Tibial artery (tissue), 4 donors: Measurements from ENCODE around the gene ABHD14A.

ENCODE experiments used
- DNase-seq, 2 donors: peaks; one replicate each; pipeline ENCODE4 v3.0.0-alpha.2; 2019
- H3K27ac ChIP-seq, 2 donors: fragments of 200-600 bp; sonication (generic) in 1 of 2; 1 replicate in 1 of 2; 2 replicates in 1 of 2; pipeline ENCODE4 v1.5.1; 2018 to 2019; ENCODE audit warnings: mild to moderate bottlenecking in 1 of 2
- H3K27me3 ChIP-seq, 2 donors: fragments of 200-600 bp; sonication (generic) in 1 of 2; one replicate each; pipeline versions ENCODE4 v1.5.1 to v1.6.0; 2016 to 2019
- H3K36me3 ChIP-seq, 3 donors: fragments of 200-600 bp; sonication (generic) in 2 of 3; one replicate each; pipeline ENCODE4 v1.5.1; 2016 to 2019; ENCODE audit warnings: mild to moderate bottlenecking in 2 of 3
- H3K4me1 ChIP-seq, 4 donors: fragments of 200-600 bp; sonication (generic) in 2 of 4; 1 replicate in 3 of 4; 2 replicates in 1 of 4; pipeline ENCODE4 v1.5.1; 2016 to 2019
- H3K4me3 ChIP-seq, 2 donors: fragments of 200-600 bp; sonication (generic) in 1 of 2; 1 replicate in 1 of 2; 2 replicates in 1 of 2; pipeline ENCODE4 v1.5.1; 2018 to 2019; ENCODE audit warnings: mild to moderate bottlenecking in 2 of 2
- H3K9me3 ChIP-seq, 3 donors: fragments of 200-600 bp; sonication (generic) in 1 of 3; one replicate each; pipeline ENCODE4 v1.5.1; 2016 to 2019
- CTCF ChIP-seq, 2 experiments: fragments of 200-600 bp in 1 of 2; fragments of 450-650 bp in 1 of 2; IDR thresholded peaks; one replicate each; pipeline ENCODE4 v1.5.1; 2017 to 2019; ENCODE audit warnings: antibody characterized with exemption in 2 of 2, mild to moderate bottlenecking in 1 of 2, moderate library complexity in 1 of 2
- intact Hi-C: fragments of 100-400 bp; cut with DNase I; formaldehyde crosslinking; loops from one replicate; pipeline ENCODE4 v1.15.0; 2023; ENCODE audit warnings: low total_unique reads

Gene ABHD14A

DNA sequence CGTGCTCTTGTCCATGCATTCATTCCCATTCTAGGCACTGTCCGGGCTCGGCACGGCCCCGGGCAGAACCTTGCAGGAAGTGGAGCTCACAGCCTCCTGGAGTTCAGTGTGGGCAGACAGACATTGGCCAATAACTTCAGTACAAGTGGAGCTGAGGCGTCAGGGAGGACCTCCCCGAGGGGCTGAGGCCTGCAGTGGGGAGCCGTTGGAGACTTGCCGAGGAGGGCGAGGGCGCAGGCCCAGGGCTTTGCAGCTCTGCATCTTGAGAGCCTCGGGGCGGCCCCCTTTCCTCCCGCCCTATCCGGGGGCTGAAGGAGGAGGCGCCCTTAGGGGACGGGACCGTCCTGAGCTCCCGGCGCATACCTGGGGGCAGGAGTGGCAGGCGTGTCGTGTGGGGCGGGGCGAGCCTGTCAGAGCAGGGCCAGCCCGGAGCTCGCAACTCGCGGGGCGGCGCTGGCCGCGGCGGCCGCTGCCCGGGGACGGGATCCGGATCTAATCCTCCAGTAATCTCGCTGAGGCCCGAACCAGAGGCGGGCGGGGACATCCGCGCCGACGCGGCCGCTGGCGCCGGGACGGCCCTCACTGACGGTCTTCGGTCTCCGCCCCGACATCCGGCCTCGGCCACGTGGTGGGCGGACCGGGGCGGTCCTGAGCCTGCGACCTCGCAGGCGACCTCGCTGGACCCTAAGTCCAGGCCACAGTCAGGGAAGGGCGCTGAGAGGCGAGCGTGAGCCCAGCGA, 8.1 kb downstream of the ABHD14A start, which contains the start of gene ACY1:
ACY1 (plus strand) TSS at position 698 of the 740 bp plus-strand sequence. CDS start 530 bp downstream, outside the sequence.
- DNase-seq = peak; percentile 85 to 94
- H3K9me3 ChIP-seq = no peaks in the 10 kb centered on the region
- H3K27ac ChIP-seq = peak within 1 kb of the TSS; percentile 94 to 96
- no peaks in the 10 kb centered on the region for H3K27me3 ChIP-seq
- no peak for TF ChIP-seq CTCF (IDR thresholded peaks at IDR 0.05)
- H3K4me3 ChIP-seq = peak within 1 kb of the TSS; percentile 62 to 88
- intact Hi-C loops = loop anchor here (5.0 kb wide), 1 partner anchor 41 kb away; the partner anchor contains the start of genes PARP3 and RRP9
- H3K36me3 ChIP-seq = no peaks in the 10 kb centered on the region
- peaks cover 0 to 27% (median 20%) of the 10 kb centered on the region in 4 donors for H3K4me1 ChIP-seq

DNA sequence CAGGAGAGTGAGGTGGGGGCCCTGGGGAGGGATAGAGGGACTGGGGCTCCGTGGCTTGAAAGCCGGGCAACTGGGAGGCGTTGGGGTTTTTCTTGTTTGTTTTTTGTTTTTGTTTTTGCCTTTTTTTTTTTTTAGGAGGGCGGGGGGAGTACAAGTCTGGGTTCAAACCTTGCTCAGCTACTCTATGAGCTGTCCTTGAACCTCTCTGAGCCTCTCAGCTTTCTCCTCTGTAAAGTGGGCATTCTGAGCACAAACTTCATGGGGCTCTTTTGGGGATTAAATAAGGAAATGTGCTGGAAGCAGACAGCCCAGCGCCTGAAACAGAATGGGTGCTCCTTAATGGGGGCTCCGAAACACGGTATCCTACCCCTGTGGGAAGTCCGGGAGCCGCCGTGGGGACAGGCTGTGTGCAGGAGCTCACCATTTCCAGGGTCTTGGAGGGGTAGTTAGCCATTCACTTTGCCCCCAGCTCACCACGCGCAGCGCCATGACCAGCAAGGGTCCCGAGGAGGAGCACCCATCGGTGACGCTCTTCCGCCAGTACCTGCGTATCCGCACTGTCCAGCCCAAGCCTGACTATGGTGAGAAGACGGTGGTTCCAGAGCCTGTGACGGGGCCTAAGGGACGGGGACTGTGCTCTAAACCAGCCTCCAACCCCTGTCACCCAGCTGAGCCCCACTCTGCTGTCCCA, 8.9 kb downstream of the ABHD14A start:
- Histone ChIP-seq H3K27me3 (no peaks in the 10 kb centered on the region), H3K9me3 (no peaks in the 10 kb centered on the region), H3K36me3 (no peaks in the 10 kb centered on the region), H3K27ac (peak overlapping the region; percentile 94 to 96), H3K4me3 (peak overlapping the region; percentile 62 to 88), H3K4me1 (peaks cover 0 to 27% (median 20%) of the 10 kb centered on the region in 4 donors)
- intact Hi-C loops = loop anchor here (5.0 kb wide), 1 partner anchor 41 kb away; the partner anchor contains the start of genes PARP3 and RRP9
- no peak for TF ChIP-seq CTCF (IDR thresholded peaks at IDR 0.05)
- DNase-seq = no peak

GRCh38 chr3:51984269-51984647, 9.4 kb downstream of the ABHD14A start:
- Histone ChIP-seq H3K36me3 (no peaks in the 10 kb centered on the region), H3K4me1 (peaks cover 0 to 27% (median 20%) of the 10 kb centered on the region in 4 donors), H3K9me3 (no peaks in the 10 kb centered on the region), H3K4me3 (no peak overlapping the region), H3K27ac (peak overlapping the region; percentile 94 to 96), H3K27me3 (no peaks in the 10 kb centered on the region)
- intact Hi-C loops = loop anchor here (5.0 kb wide), 1 partner anchor 42 kb away; the partner anchor contains the start of genes PARP3 and RRP9
- DNase-seq = no peak
- no peak for TF ChIP-seq CTCF (IDR thresholded peaks at IDR 0.05)

- no peak for TF ChIP-seq CTCF (IDR thresholded peaks at IDR 0.05)
- Histone ChIP-seq H3K36me3 (no peaks in the 10 kb centered on the region), H3K27ac (no peak overlapping the region), H3K9me3 (no peaks in the 10 kb centered on the region), H3K4me3 (no peak overlapping the region), H3K4me1 (peaks cover 0 to 29% (median 25%) of the 10 kb centered on the region in 4 donors), H3K27me3 (no peaks in the 10 kb centered on the region)
- DNase-seq = no peak
- intact Hi-C loops = no loop called here
Measured at GRCh38 chr3:51985063-51985462, 10.2 kb downstream of the ABHD14A start.

GRCh38 chr3:51986010-51986947, 11.4 kb downstream of the ABHD14A start:
- intact Hi-C loops = no loop called here
- Histone ChIP-seq H3K27ac (no peak overlapping the region), H3K9me3 (no peaks in the 10 kb centered on the region), H3K27me3 (no peaks in the 10 kb centered on the region), H3K4me1 (peaks cover 0 to 36% (median 25%) of the 10 kb centered on the region in 4 donors), H3K4me3 (no peak overlapping the region), H3K36me3 (peaks cover 0 to 5% (median 1%) of the 10 kb centered on the region in 3 donors)
- DNase-seq = no peak
- TF ChIP-seq CTCF (IDR thresholded peaks at IDR 0.05) = no peak
